SK-N-SH treated with all-trans-retinoic acid at 6 μM for 48 hours (cell line): Measurements from ENCODE around the gene CAPN13.

ENCODE experiments used
- GLIS3 ChIP-seq: fragments of 250-450 bp; sonication (Bioruptor Pico); IDR thresholded peaks from 2 replicates; pipeline ENCODE4 v1.5.0; 2020; ENCODE audit warnings: mild to moderate bottlenecking, moderate library complexity
- ISL1 ChIP-seq: fragments of 250-450 bp; sonication (Bioruptor Pico); IDR thresholded peaks from 2 replicates; pipeline ENCODE4 v2.1.2; 2022; ENCODE audit warnings: mild to moderate bottlenecking, moderate library complexity
- OSR1 ChIP-seq: fragments of 250-450 bp; sonication (Bioruptor Pico); IDR thresholded peaks from 2 replicates; pipeline ENCODE4 v1.8.0; 2022; ENCODE audit warnings: moderate library complexity, mild to moderate bottlenecking, inconsistent platforms
- RARB ChIP-seq: fragments of 250-450 bp; sonication (Bioruptor Pico); IDR thresholded peaks from 2 replicates; pipeline ENCODE4 v1.8.0; 2021; ENCODE audit warnings: mild to moderate bottlenecking, moderate library complexity
- SNAI2 ChIP-seq: fragments of 250-450 bp; sonication (Bioruptor Pico); IDR thresholded peaks from 2 replicates; pipeline ENCODE4 v1.5.0; 2020; ENCODE audit warnings: mild to moderate bottlenecking, moderate library complexity
- ZFP30 ChIP-seq: fragments of 450-650 bp; formaldehyde crosslinking; IDR thresholded peaks from 2 replicates; pipeline ENCODE4 v1.5.0; 2022; ENCODE audit warnings: mild to moderate bottlenecking, moderate library complexity
- TF ChIP-seq, protein P1 (sequence below): fragments of 250-450 bp; sonication (Bioruptor Pico); IDR thresholded peaks from 2 replicates; pipeline ENCODE4 v1.5.0; 2020; ENCODE audit warnings: mild to moderate bottlenecking, moderate library complexity

DNA sequence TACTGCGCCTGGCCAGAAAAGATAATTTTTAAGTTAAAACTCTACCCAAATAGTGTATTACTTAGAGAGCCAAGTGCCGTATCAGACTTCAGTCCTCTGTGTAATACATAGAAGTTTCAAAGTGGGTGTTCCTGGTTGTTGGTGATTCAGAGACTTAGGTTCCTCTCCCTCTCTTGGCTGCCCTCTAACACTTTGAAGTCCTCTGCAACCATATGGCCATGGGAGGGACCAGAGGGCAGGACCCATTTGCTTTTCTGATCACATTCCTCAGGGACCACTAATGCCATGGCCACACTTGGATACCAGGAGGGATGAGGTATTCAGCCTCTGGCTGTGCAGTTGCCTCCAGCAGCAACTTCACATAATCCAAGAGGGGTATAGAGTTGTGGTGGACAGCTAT is 131.5 kb downstream of the CAPN13 start:
- no peak for TF ChIP-seq RARB
- no peak for TF ChIP-seq GLIS3
- TF ChIP-seq, protein P1, sequence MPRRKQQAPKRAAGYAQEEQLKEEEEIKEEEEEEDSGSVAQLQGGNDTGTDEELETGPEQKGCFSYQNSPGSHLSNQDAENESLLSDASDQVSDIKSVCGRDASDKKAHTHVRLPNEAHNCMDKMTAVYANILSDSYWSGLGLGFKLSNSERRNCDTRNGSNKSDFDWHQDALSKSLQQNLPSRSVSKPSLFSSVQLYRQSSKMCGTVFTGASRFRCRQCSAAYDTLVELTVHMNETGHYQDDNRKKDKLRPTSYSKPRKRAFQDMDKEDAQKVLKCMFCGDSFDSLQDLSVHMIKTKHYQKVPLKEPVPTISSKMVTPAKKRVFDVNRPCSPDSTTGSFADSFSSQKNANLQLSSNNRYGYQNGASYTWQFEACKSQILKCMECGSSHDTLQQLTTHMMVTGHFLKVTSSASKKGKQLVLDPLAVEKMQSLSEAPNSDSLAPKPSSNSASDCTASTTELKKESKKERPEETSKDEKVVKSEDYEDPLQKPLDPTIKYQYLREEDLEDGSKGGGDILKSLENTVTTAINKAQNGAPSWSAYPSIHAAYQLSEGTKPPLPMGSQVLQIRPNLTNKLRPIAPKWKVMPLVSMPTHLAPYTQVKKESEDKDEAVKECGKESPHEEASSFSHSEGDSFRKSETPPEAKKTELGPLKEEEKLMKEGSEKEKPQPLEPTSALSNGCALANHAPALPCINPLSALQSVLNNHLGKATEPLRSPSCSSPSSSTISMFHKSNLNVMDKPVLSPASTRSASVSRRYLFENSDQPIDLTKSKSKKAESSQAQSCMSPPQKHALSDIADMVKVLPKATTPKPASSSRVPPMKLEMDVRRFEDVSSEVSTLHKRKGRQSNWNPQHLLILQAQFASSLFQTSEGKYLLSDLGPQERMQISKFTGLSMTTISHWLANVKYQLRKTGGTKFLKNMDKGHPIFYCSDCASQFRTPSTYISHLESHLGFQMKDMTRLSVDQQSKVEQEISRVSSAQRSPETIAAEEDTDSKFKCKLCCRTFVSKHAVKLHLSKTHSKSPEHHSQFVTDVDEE (CRISPR knock-in tag): no peak
- no peak for TF ChIP-seq ZFP30 (CRISPR knock-in tag)
- no peak for TF ChIP-seq ISL1
- no peak for TF ChIP-seq OSR1 (CRISPR knock-in tag)
- no peak for TF ChIP-seq SNAI2 (CRISPR knock-in tag)
